Measurements from ENCODE around the gene C3.

The C3 gene

GRCh38 chr19:6760606-6761005, 40.2 kb upstream of the C3 start:
- H2AFZ ChIP-seq (ENCODE audit: low read length), result no peak overlapping the region
- H3K4me3 ChIP-seq (ENCODE audit: low read length, poor library complexity, severe bottlenecking), result no peak overlapping the region
- no peaks in the 10 kb centered on the region for H3K27me3 ChIP-seq (ENCODE audit: insufficient read depth, low read length, poor library complexity, severe bottlenecking)
- no peak for TF ChIP-seq EZH2phosphoT487 (IDR thresholded peaks at IDR 0.05; ENCODE audit: borderline replicate concordance)
- no peak for TF ChIP-seq CTCF (conservative IDR thresholded peaks at IDR 0.05; ENCODE audit: low read length)
- no peak overlapping the region for H3K4me2 ChIP-seq (ENCODE audit: low read depth, low read length, poor library complexity, severe bottlenecking)
- H4K20me1 ChIP-seq (ENCODE audit: insufficient read depth, low read length, poor library complexity, severe bottlenecking), result no peaks in the 10 kb centered on the region
- H3K9ac ChIP-seq (ENCODE audit: low read depth, low read length, poor library complexity, severe bottlenecking), result no peak overlapping the region
- no peaks in the 10 kb centered on the region for H3K36me3 ChIP-seq (ENCODE audit: insufficient read depth, low read length)
- H3K79me2 ChIP-seq (ENCODE audit: insufficient read depth, low read length), result no peaks in the 10 kb centered on the region
- H3F3A ChIP-seq (ENCODE audit: low read depth), result no peaks in the 10 kb centered on the region
- no peaks in the 10 kb centered on the region for H3K9me2 ChIP-seq (replicated peaks; ENCODE audit: low read depth, low read length)
- no peaks in the 10 kb centered on the region for H3K4me1 ChIP-seq (ENCODE audit: insufficient read depth, low read length, poor library complexity, severe bottlenecking)
- no peaks in the 10 kb centered on the region for H3K9me3 ChIP-seq (ENCODE audit: insufficient read depth, low read depth, low read length)

GRCh38 chr19:6754653-6755463, 34.4 kb upstream of the C3 start:
- Histone ChIP-seq H3K9ac (ENCODE audit: low read depth, low read length, poor library complexity, severe bottlenecking) (no peak overlapping the region), H3K4me1 (ENCODE audit: insufficient read depth, low read length, poor library complexity, severe bottlenecking) (no peaks in the 10 kb centered on the region)

DNA sequence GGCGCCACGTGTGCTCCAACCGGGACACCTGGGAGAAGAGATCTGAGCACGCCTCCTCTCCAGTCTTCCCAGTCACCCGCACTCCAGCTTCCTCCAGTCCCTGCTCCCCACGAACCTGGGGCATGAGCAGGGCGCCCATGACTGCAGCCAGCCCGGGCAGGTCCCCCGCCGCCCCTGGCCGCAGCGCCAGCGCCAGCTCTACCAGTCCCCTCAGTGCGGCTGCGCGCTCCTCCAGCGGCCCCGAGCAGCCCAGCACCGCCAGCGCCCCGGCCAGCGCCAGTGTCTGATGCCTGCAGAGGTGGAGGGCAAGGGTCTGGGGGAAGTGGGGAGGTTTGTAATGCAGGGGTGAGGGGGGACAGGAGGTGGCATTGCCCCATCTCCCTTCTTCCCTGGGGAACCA, 33.7 kb upstream of the C3 start:
- H3K36me3 ChIP-seq (ENCODE audit: insufficient read depth, low read length), result no peaks in the 10 kb centered on the region
- no peaks in the 10 kb centered on the region for H3K27me3 ChIP-seq (ENCODE audit: insufficient read depth, low read length, poor library complexity, severe bottlenecking)
- H3K4me3 ChIP-seq (ENCODE audit: low read length, poor library complexity, severe bottlenecking), result no peak overlapping the region
- no peaks in the 10 kb centered on the region for H4K20me1 ChIP-seq (ENCODE audit: insufficient read depth, low read length, poor library complexity, severe bottlenecking)
- H3K9me3 ChIP-seq (ENCODE audit: insufficient read depth, low read depth, low read length), result no peaks in the 10 kb centered on the region
- H3K79me2 ChIP-seq (ENCODE audit: insufficient read depth, low read length), result no peaks in the 10 kb centered on the region
- H3F3A ChIP-seq (ENCODE audit: low read depth), result no peaks in the 10 kb centered on the region
- H2AFZ ChIP-seq (ENCODE audit: low read length), result no peak overlapping the region
- no peaks in the 10 kb centered on the region for H3K9me2 ChIP-seq (replicated peaks; ENCODE audit: low read depth, low read length)
- H3K4me2 ChIP-seq (ENCODE audit: low read depth, low read length, poor library complexity, severe bottlenecking), result no peak overlapping the region
- no peaks in the 10 kb centered on the region for H3K4me1 ChIP-seq (ENCODE audit: insufficient read depth, low read length, poor library complexity, severe bottlenecking)
- TF ChIP-seq CTCF (conservative IDR thresholded peaks at IDR 0.05; ENCODE audit: low read length) (no peak), EZH2phosphoT487 (IDR thresholded peaks at IDR 0.05; ENCODE audit: borderline replicate concordance) (no peak)
- no peak overlapping the region for H3K9ac ChIP-seq (ENCODE audit: low read depth, low read length, poor library complexity, severe bottlenecking)

More at GRCh38 chr19:6754653-6755463, 34.4 kb upstream of the C3 start:
- H3K79me2 ChIP-seq (ENCODE audit: insufficient read depth, low read length), result no peaks in the 10 kb centered on the region
- TF ChIP-seq CTCF (conservative IDR thresholded peaks at IDR 0.05; ENCODE audit: low read length), result no peak
- no peak for TF ChIP-seq EZH2phosphoT487 (IDR thresholded peaks at IDR 0.05; ENCODE audit: borderline replicate concordance)
- H4K20me1 ChIP-seq (ENCODE audit: insufficient read depth, low read length, poor library complexity, severe bottlenecking), result no peaks in the 10 kb centered on the region
- no peak overlapping the region for H3K4me3 ChIP-seq (ENCODE audit: low read length, poor library complexity, severe bottlenecking)
- H3K9me3 ChIP-seq (ENCODE audit: insufficient read depth, low read depth, low read length), result no peaks in the 10 kb centered on the region
- no peaks in the 10 kb centered on the region for H3K36me3 ChIP-seq (ENCODE audit: insufficient read depth, low read length)
- no peaks in the 10 kb centered on the region for H3K9me2 ChIP-seq (replicated peaks; ENCODE audit: low read depth, low read length)
- no peaks in the 10 kb centered on the region for H3F3A ChIP-seq (ENCODE audit: low read depth)
- H2AFZ ChIP-seq (ENCODE audit: low read length), result no peak overlapping the region
- H3K27me3 ChIP-seq (ENCODE audit: insufficient read depth, low read length, poor library complexity, severe bottlenecking), result no peaks in the 10 kb centered on the region
- no peak overlapping the region for H3K4me2 ChIP-seq (ENCODE audit: low read depth, low read length, poor library complexity, severe bottlenecking)

Measured in Loucy (cell line).